ENCODE measurements around the gene PRSS57. TPM values are rescaled to one million over a fixed set of nuclear protein-coding genes. Genes with fewer than 3 reads are reported as not detected.

PRSS57 gene
- total RNA-seq, 1 donor from 2014 or later: not detected

DNA sequence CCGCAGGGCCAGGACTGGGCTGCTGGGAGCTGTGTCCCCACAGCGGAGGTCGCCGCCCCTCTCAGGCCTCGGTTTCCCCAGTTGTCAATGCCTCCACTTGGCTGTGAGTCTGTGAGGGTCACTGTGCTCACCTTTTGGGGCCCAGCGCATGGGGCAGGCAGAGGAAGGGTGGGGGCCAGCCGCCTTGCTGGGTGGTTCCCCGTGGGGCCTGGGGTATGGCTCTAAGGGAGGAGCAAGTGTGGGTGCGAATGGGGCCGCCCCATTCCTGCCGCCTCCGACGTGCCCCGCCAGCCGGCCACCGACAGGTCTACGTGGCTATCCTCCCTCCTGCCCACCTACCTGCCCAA, 56.4 kb downstream of the PRSS57 start:
- H3K9me3 ChIP-seq (replicated peaks): no peaks in the 10 kb centered on the region
- peaks cover 23% of the 10 kb centered on the region for H3K4me1 ChIP-seq
- intact Hi-C loops (cut with micrococcal nuclease): no loop called here
- no peak for TF ChIP-seq CTCF (IDR thresholded peaks at IDR 0.05; ENCODE audit: borderline replicate concordance)
- peak overlapping the region; percentile 64 for H3K4me3 ChIP-seq
- H3K36me3 ChIP-seq: no peaks in the 10 kb centered on the region
- H3K27ac ChIP-seq (replicated peaks): no peak overlapping the region
- DNase-seq: no peak
- H3K27me3 ChIP-seq (ENCODE audit: low read depth): no peaks in the 10 kb centered on the region

Other genes with a start within 250 kb of the PRSS57 start
- gene SHC2, start 234.4 kb downstream of the PRSS57 start, total RNA-seq: 11.3 TPM
- 0.22 TPM for gene MADCAM1, start 199.0 kb downstream of the PRSS57 start, total RNA-seq
- gene TPGS1, start 188.0 kb downstream of the PRSS57 start, total RNA-seq: 11.2 TPM
- 96.5 TPM for gene CDC34, start 163.7 kb downstream of the PRSS57 start, total RNA-seq
- gene GZMM, start 151.4 kb downstream of the PRSS57 start, total RNA-seq: not detected
- gene BSG, start 122.9 kb downstream of the PRSS57 start, total RNA-seq: 1,533 TPM
- gene HCN2, start 105.6 kb downstream of the PRSS57 start, total RNA-seq: 21.9 TPM
- 54.3 TPM for gene POLRMT, start 61.9 kb downstream of the PRSS57 start, total RNA-seq
- gene FGF22, start 55.6 kb downstream of the PRSS57 start, total RNA-seq: not detected
- gene RNF126, start 32.2 kb downstream of the PRSS57 start, total RNA-seq: 25.5 TPM
- gene FSTL3, start 19.1 kb downstream of the PRSS57 start, total RNA-seq: 56.1 TPM
- gene PALM, start 13.5 kb upstream of the PRSS57 start, total RNA-seq: 26.8 TPM
- gene MISP, start 55.7 kb upstream of the PRSS57 start, total RNA-seq: not detected
- 55.6 TPM for gene PTBP1, start 102.0 kb upstream of the PRSS57 start, total RNA-seq
- gene PLPPR3, start 126.5 kb upstream of the PRSS57 start, total RNA-seq: not detected
- gene AZU1, start 132.4 kb upstream of the PRSS57 start, total RNA-seq: not detected
- not detected for gene PRTN3, start 145.5 kb upstream of the PRSS57 start, total RNA-seq
- gene ELANE, start 156.9 kb upstream of the PRSS57 start, total RNA-seq: 0.58 TPM
- 200 TPM for gene CFD, start 164.2 kb upstream of the PRSS57 start, total RNA-seq
- gene MED16, start 197.7 kb upstream of the PRSS57 start, total RNA-seq: 19.4 TPM
- not detected for gene RNU6-9, start 198.0 kb upstream of the PRSS57 start, total RNA-seq
- gene R3HDM4, start 217.8 kb upstream of the PRSS57 start, total RNA-seq: 21.6 TPM
- not detected for gene KISS1R, start 221.9 kb upstream of the PRSS57 start, total RNA-seq
- 4.8 TPM for gene ARID3A, start 230.6 kb upstream of the PRSS57 start, total RNA-seq